Epithelial cell of proximal tubule (primary cell): ENCODE results near the gene MRPL47. TPM values are rescaled to one million over a fixed set of nuclear protein-coding genes. Genes with fewer than 3 reads are reported as not detected.

Experiments used
- DNase-seq: peaks from one replicate; pipeline ENCODE4 v3.0.0-alpha.2; 2011; ENCODE audit warnings: low read depth
- H3K4me3 ChIP-seq: 2 replicates; pipeline ENCODE4 v1.5.1; 2011; ENCODE audit warnings: low read depth, mild to moderate bottlenecking, low read length
- CTCF ChIP-seq: conservative IDR thresholded peaks from 2 replicates; pipeline ENCODE4 v1.5.1; 2012; ENCODE audit warnings: low read depth, mild to moderate bottlenecking, low read length
- total RNA-seq: library from RNA; depleted of rRNA; stranded (reverse); fragments of >200 nt; gene quantifications from 2 replicates; pipeline ENCODE4 v1.2.3, GENCODE V29; 2015

MRPL47 gene
- total RNA-seq, 1 donor from 2014 or later, result 59.3 TPM

GRCh38 chr3:179642871-179643270, 38.4 kb upstream of the MRPL47 start:
- no peak for DNase-seq
- H3K4me3 ChIP-seq, result no peak overlapping the region
- no peak for TF ChIP-seq CTCF

GRCh38 chr3:179640469-179640868, 36.0 kb upstream of the MRPL47 start:
- H3K4me3 ChIP-seq, result no peak overlapping the region
- TF ChIP-seq CTCF, result no peak

GRCh38 chr3:179630753-179631451, 26.5 kb upstream of the MRPL47 start:
- H3K4me3 ChIP-seq, result no peak overlapping the region
- no peak for TF ChIP-seq CTCF
- DNase-seq, result no peak

More at GRCh38 chr3:179640469-179640868, 36.0 kb upstream of the MRPL47 start:
- DNase-seq, result no peak

- DNase-seq, result no peak
- no peak for TF ChIP-seq CTCF
- no peak overlapping the region for H3K4me3 ChIP-seq
Measured at GRCh38 chr3:179624451-179624850, 20.0 kb upstream of the MRPL47 start.

GRCh38 chr3:179622023-179622422, 17.6 kb upstream of the MRPL47 start:
- no peak for DNase-seq

GRCh38 chr3:179615458-179616173, 11.2 kb upstream of the MRPL47 start:
- TF ChIP-seq CTCF, result no peak
- DNase-seq, result no peak
- H3K4me3 ChIP-seq, result no peak overlapping the region

More at GRCh38 chr3:179622023-179622422, 17.6 kb upstream of the MRPL47 start:
- H3K4me3 ChIP-seq, result no peak overlapping the region
- TF ChIP-seq CTCF, result no peak
